Mucosa of rectum (tissue), 2 donors: ENCODE measurements around the gene OR2T3.
"Not testable (repeated sequence)": the region's sequence is repeated elsewhere in the genome, so short reads cannot be mapped to it uniquely, and the experiment has no call there.

ENCODE experiments used
- H3K27ac ChIP-seq, 2 donors: one replicate each; pipeline ENCODE4 v1.7.0; 2013; ENCODE audit warnings: inconsistent platforms in 2 of 2, low read depth in 2 of 2, low read length in 2 of 2
- H3K27me3 ChIP-seq, 2 donors: one replicate each; pipeline ENCODE4 v1.7.0; 2013; ENCODE audit warnings: low read length in 2 of 2; ENCODE audit not compliant: control insufficient read depth in 2 of 2, insufficient read depth in 2 of 2
- H3K36me3 ChIP-seq, 2 donors: one replicate each; pipeline ENCODE4 v1.7.0; 2013; ENCODE audit warnings: low read length in 2 of 2; ENCODE audit not compliant: control insufficient read depth in 2 of 2, insufficient read depth in 2 of 2
- H3K4me1 ChIP-seq, 2 donors: one replicate each; pipeline ENCODE4 v1.7.0; 2013; ENCODE audit warnings: low read length in 2 of 2, mild to moderate bottlenecking in 1 of 2; ENCODE audit not compliant: control insufficient read depth in 2 of 2, insufficient read depth in 2 of 2
- H3K4me3 ChIP-seq, 2 donors: one replicate each; pipeline ENCODE4 v1.7.0; 2013; ENCODE audit warnings: low read length in 2 of 2
- H3K9ac ChIP-seq, 2 donors: one replicate each; pipeline ENCODE4 v1.7.0; 2013; ENCODE audit warnings: low read length in 2 of 2, low read depth in 1 of 2, mild to moderate bottlenecking in 1 of 2
- H3K9me3 ChIP-seq, 2 donors: one replicate each; pipeline ENCODE4 v1.7.0; 2013; ENCODE audit warnings: low read length in 2 of 2; ENCODE audit not compliant: control insufficient read depth in 2 of 2
- donor health status: healthy.
- donor health status: Normal muscosa, but diverticular disease.

The OR2T3 gene

GRCh38 chr1:248473051-248473450 lies at the start of gene OR2T3:
OR2T3 (plus strand) TSS chr1:248473351; CDS start chr1:248473351, 0 bp downstream.
- H3K4me3 ChIP-seq, H3K27ac ChIP-seq, H3K9me3 ChIP-seq, H3K36me3 ChIP-seq, H3K9ac ChIP-seq, H3K4me1 ChIP-seq, H3K27me3 ChIP-seq: not testable (repeated sequence)

- H3K9ac ChIP-seq, H3K4me1 ChIP-seq, H3K4me3 ChIP-seq, H3K27ac ChIP-seq, H3K36me3 ChIP-seq, H3K27me3 ChIP-seq, H3K9me3 ChIP-seq: not testable (repeated sequence)
Observed at GRCh38 chr1:248427526-248428191, 45.5 kb upstream of the OR2T3 start.

- H3K4me3 ChIP-seq, H3K4me1 ChIP-seq, H3K9me3 ChIP-seq, H3K27ac ChIP-seq, H3K36me3 ChIP-seq, H3K27me3 ChIP-seq, H3K9ac ChIP-seq: not testable (repeated sequence)
Observed at GRCh38 chr1:248428192-248428533, 45.0 kb upstream of the OR2T3 start.

- not testable (repeated sequence) for H3K36me3 ChIP-seq, H3K9ac ChIP-seq, H3K4me1 ChIP-seq, H3K4me3 ChIP-seq, H3K27me3 ChIP-seq, H3K27ac ChIP-seq, H3K9me3 ChIP-seq
Observed at GRCh38 chr1:248431683-248432082, 41.5 kb upstream of the OR2T3 start.

GRCh38 chr1:248432201-248432600 lies 41.0 kb upstream of the OR2T3 start:
- not testable (repeated sequence) for H3K36me3 ChIP-seq, H3K27ac ChIP-seq, H3K4me3 ChIP-seq, H3K9me3 ChIP-seq, H3K27me3 ChIP-seq, H3K4me1 ChIP-seq, H3K9ac ChIP-seq

GRCh38 chr1:248433811-248434415 lies 39.2 kb upstream of the OR2T3 start:
- not testable (repeated sequence) for H3K36me3 ChIP-seq, H3K9me3 ChIP-seq, H3K27ac ChIP-seq, H3K27me3 ChIP-seq, H3K4me3 ChIP-seq, H3K9ac ChIP-seq, H3K4me1 ChIP-seq

GRCh38 chr1:248434913-248435312 lies 38.2 kb upstream of the OR2T3 start:
- not testable (repeated sequence) for H3K9ac ChIP-seq, H3K9me3 ChIP-seq, H3K4me3 ChIP-seq, H3K36me3 ChIP-seq, H3K27me3 ChIP-seq, H3K27ac ChIP-seq, H3K4me1 ChIP-seq

GRCh38 chr1:248436303-248436702 lies 36.8 kb upstream of the OR2T3 start:
- H3K27me3 ChIP-seq, H3K9me3 ChIP-seq, H3K9ac ChIP-seq, H3K36me3 ChIP-seq, H3K4me1 ChIP-seq, H3K4me3 ChIP-seq, H3K27ac ChIP-seq: not testable (repeated sequence)

- not testable (repeated sequence) for H3K9me3 ChIP-seq, H3K4me3 ChIP-seq, H3K36me3 ChIP-seq, H3K9ac ChIP-seq, H3K27ac ChIP-seq, H3K27me3 ChIP-seq, H3K4me1 ChIP-seq
Observed at GRCh38 chr1:248438668-248439067, 34.5 kb upstream of the OR2T3 start.

GRCh38 chr1:248439283-248439682 lies 33.9 kb upstream of the OR2T3 start:
- H3K27ac ChIP-seq, H3K4me3 ChIP-seq, H3K9me3 ChIP-seq, H3K27me3 ChIP-seq, H3K36me3 ChIP-seq, H3K9ac ChIP-seq, H3K4me1 ChIP-seq: not testable (repeated sequence)
